Measurements from ENCODE around the gene POLR2E.

GRCh38 chr19:1070931-1071791 is 24.0 kb downstream of the POLR2E start:
- TF ChIP-seq, protein P1, sequence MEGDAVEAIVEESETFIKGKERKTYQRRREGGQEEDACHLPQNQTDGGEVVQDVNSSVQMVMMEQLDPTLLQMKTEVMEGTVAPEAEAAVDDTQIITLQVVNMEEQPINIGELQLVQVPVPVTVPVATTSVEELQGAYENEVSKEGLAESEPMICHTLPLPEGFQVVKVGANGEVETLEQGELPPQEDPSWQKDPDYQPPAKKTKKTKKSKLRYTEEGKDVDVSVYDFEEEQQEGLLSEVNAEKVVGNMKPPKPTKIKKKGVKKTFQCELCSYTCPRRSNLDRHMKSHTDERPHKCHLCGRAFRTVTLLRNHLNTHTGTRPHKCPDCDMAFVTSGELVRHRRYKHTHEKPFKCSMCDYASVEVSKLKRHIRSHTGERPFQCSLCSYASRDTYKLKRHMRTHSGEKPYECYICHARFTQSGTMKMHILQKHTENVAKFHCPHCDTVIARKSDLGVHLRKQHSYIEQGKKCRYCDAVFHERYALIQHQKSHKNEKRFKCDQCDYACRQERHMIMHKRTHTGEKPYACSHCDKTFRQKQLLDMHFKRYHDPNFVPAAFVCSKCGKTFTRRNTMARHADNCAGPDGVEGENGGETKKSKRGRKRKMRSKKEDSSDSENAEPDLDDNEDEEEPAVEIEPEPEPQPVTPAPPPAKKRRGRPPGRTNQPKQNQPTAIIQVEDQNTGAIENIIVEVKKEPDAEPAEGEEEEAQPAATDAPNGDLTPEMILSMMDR (conservative IDR thresholded peaks at IDR 0.05 in 1 of 2, IDR thresholded peaks at IDR 0.05 in 1 of 2; ENCODE audit: extremely low read depth in 1 of 2, insufficient read depth in 1 of 2, low read depth in 1 of 2, low read length in 2 of 2): no peak
- no peak for TF ChIP-seq EZH2 (IDR thresholded peaks at IDR 0.05; ENCODE audit: borderline replicate concordance, low read length)
